Measurements from ENCODE around the gene MDC1. TPM values are rescaled to one million over a fixed set of nuclear protein-coding genes. Genes with fewer than 3 reads are reported as not detected.

The MDC1 gene
- total and polyA plus RNA-seq, 2 of the 13 experiments (the other 11 are each of a cell fraction or from before 2014, with no cell fraction given), result 8.4 to 14.0 TPM

DNA sequence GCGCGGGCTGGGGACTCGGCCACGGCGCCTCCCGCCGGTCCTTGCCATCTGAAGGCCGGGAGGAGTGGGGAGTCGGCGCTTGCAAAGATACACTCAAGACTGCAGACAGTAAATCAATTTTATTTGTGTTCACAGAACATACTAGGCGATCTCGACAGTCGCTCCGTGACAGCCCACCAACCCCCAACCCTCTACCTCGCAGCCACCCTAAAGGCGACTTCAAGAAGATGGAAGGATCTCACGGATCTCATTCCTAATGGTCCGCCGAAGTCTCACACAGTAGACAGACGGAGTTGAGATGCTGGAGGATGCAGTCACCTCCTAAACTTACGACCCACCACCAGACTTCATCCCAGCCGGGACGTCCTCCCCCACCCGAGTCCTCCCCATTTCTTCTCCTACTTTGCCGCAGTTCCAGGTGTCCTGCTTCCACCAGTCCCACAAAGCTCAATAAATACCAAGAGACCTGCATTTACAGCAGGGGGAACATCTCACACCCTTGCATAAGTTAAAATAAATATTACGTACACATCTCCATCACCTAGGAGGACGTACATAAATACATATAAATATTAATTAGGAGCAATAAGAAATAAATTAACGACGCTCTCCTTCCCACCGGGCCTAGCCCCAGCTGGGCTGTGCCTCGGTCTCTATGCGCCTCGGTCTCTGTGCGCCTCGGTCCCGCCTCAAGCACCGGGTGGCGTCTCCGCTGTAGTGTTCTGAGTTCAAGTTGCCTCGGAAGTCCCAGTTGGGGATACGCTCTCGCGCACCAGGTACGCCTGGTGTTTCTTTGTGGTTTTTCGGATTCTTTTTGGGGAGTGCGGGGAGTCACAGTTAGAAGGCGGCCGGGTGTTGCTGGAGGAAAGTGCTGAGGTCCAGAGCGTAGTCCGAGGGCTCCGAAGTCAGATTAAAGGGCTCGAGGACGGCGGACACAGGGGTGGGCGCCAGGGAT is 26.3 kb upstream of the MDC1 start (continued):
- TF ChIP-seq ZFP82 (CRISPR knock-in tag; IDR thresholded peaks at IDR 0.05; ENCODE audit: borderline replicate concordance) (no peak), ZNF33B (CRISPR knock-in tag; IDR thresholded peaks at IDR 0.05) (no peak), POLR2AphosphoS5 (IDR thresholded peaks at IDR 0.05; ENCODE audit: low read depth, low read length) (peak; percentile 71), ZNF205 (CRISPR knock-in tag; IDR thresholded peaks at IDR 0.05) (no peak), HMGXB3 (CRISPR knock-in tag; IDR thresholded peaks at IDR 0.05; ENCODE audit: borderline replicate concordance) (peak; percentile 13; the same call in 1 of the 2 replicates), ZBTB46 (CRISPR knock-in tag; IDR thresholded peaks at IDR 0.05; ENCODE audit: borderline replicate concordance) (no peak), FOSL1 (CRISPR knock-in tag; IDR thresholded peaks at IDR 0.05; ENCODE audit: borderline replicate concordance) (no peak), DMAP1 (CRISPR knock-in tag; IDR thresholded peaks at IDR 0.05) (no peak), ATRX (CRISPR knock-in tag; IDR thresholded peaks at IDR 0.05; ENCODE audit: borderline replicate concordance) (no peak), KDM5B (CRISPR knock-in tag; IDR thresholded peaks at IDR 0.05; ENCODE audit: borderline replicate concordance) (no peak), ZNF670 (CRISPR knock-in tag; IDR thresholded peaks at IDR 0.05; ENCODE audit: borderline replicate concordance) (0 out of 2 replicates have a peak, but pooled peaks have one; percentile 6), ZNF569 (CRISPR knock-in tag; IDR thresholded peaks at IDR 0.05; ENCODE audit: borderline replicate concordance) (no peak), ZNF280B (CRISPR knock-in tag; IDR thresholded peaks at IDR 0.05; ENCODE audit: borderline replicate concordance) (no peak; the same call in 1 of the 2 replicates), AGO1 (IDR thresholded peaks at IDR 0.05; ENCODE audit: low read depth, low read length, poor library complexity, severe bottlenecking) (no peak), RBM22 (optimal IDR thresholded peaks at IDR 0.05; ENCODE audit: low read length) (peak; percentile 51), SCMH1 (CRISPR knock-in tag; IDR thresholded peaks at IDR 0.05; ENCODE audit: borderline replicate concordance) (no peak), ZNF251 (CRISPR knock-in tag; IDR thresholded peaks at IDR 0.05) (no peak), HOXD1 (CRISPR knock-in tag; IDR thresholded peaks at IDR 0.05) (no peak)
- TF ChIP-seq, protein P1, sequence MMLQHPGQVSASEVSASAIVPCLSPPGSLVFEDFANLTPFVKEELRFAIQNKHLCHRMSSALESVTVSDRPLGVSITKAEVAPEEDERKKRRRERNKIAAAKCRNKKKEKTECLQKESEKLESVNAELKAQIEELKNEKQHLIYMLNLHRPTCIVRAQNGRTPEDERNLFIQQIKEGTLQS (CRISPR knock-in tag; IDR thresholded peaks at IDR 0.05), result no peak

All from HepG2 (cell line).